AG04450 (cell line): ENCODE results near the gene CD1E. TPM values are rescaled to one million over a fixed set of nuclear protein-coding genes. Genes with fewer than 3 reads are reported as not detected.

Experiments
- CTCF ChIA-PET: fragments of 300-600, 350-600 bp; formaldehyde crosslinking; extraction: SDS; loops from one replicate; lab custom pipeline; 2022; ENCODE audit warnings: antibody characterized with exemption, inconsistent platforms; lab: Charles Lee
- POLR2A ChIA-PET: fragments of 350-600 bp; formaldehyde crosslinking; extraction: SDS; loops from one replicate; lab custom pipeline; 2021; ENCODE audit warnings: antibody characterized with exemption, inconsistent platforms; lab: Yijun Ruan, JAX
- DNase-seq: peaks from one replicate; pipeline ENCODE4 v3.0.0-alpha.2; 2011; ENCODE audit warnings: low read depth, low spot score
- H3K27ac ChIP-seq: one replicate; pipeline ENCODE4 v1.5.1; 2012; ENCODE audit warnings: low read depth, low read length, control low read depth
- H3K27me3 ChIP-seq: one replicate; pipeline ENCODE4 v1.6.0; 2012; ENCODE audit warnings: low read length; ENCODE audit not compliant: control insufficient read depth, insufficient read depth
- H3K4me3 ChIP-seq: 2 replicates; pipeline ENCODE4 v1.5.1; 2011; ENCODE audit warnings: mild to moderate bottlenecking, low read depth, low read length, control low read depth
- H3K9me3 ChIP-seq: 2 replicates; pipeline ENCODE4 v1.5.1; 2012; ENCODE audit warnings: low read length; ENCODE audit not compliant: control insufficient read depth, insufficient read depth
- polyA minus RNA-seq: library from RNA; depleted of rRNA, polyadenylated mRNA; stranded (reverse); fragments of >200 nt; gene quantifications from 2 replicates; pipeline ENCODE4 v1.2.3, GENCODE V29; 2011; rRNA and poly(A)+ RNA removed
- polyA plus RNA-seq: library from polyadenylated mRNA; depleted of rRNA; stranded (reverse); fragments of >200 nt; gene quantifications from 2 replicates; pipeline ENCODE4 v1.2.3, GENCODE V29; 2011; rRNA removed
- TF ChIP-seq, protein P1 (sequence below): IDR thresholded peaks from 2 replicates; pipeline ENCODE4 v1.5.1; 2011; ENCODE audit warnings: low read depth, low read length, control low read depth, inconsistent platforms

CD1E gene
- polyA plus RNA-seq (not detected in 2 replicates), polyA minus RNA-seq (not detected in 2 replicates)

DNA sequence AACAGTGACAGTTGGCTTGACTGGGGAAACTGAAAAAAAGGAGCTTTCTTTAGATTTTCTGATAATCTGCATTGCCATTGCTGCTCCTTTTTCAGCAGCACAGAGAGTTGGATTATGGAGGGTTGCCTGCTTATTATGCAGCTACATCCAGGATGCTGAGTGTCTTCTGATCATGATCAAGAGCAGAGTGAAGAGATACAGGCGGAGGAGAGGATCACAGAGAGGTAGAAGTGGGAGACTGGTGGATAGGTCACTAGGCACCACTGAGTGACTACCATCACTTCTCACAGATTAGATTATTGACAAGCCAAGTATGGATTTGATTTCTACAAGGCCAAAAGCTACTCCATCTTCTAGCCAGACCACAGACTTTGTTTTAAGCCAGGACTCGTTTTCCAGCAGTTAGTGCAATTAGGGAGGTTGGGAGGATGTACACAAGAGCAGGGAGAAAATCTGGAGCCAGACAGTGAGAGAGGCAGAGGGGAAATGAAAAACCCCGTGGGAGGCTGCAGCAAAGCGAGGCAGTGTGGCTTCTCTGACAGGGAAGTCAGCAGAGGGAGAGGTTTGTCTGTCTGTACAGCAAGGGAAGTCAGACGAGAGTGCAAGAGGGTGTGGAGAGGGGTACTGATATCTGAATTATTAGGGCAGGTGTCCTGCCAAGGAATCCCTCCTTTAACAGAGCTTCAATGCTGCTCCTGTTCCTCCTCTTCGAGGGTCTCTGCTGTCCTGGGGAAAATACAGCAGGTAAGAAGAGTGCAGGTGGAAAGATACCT is at the start of gene CD1E:
Gene CD1E (plus strand): TSS at position 592 of the 773 bp plus-strand sequence. CDS start 95 bp downstream, at position 687.
- ChIA-PET POLR2A (no interaction called here), CTCF (no interaction called here)
- no peaks in the 10 kb centered on the region for H3K27me3 ChIP-seq
- H3K9me3 ChIP-seq: peaks cover 16% of the 10 kb centered on the region
- no peak within 1 kb of the TSS for H3K27ac ChIP-seq
- TF ChIP-seq, protein P1, sequence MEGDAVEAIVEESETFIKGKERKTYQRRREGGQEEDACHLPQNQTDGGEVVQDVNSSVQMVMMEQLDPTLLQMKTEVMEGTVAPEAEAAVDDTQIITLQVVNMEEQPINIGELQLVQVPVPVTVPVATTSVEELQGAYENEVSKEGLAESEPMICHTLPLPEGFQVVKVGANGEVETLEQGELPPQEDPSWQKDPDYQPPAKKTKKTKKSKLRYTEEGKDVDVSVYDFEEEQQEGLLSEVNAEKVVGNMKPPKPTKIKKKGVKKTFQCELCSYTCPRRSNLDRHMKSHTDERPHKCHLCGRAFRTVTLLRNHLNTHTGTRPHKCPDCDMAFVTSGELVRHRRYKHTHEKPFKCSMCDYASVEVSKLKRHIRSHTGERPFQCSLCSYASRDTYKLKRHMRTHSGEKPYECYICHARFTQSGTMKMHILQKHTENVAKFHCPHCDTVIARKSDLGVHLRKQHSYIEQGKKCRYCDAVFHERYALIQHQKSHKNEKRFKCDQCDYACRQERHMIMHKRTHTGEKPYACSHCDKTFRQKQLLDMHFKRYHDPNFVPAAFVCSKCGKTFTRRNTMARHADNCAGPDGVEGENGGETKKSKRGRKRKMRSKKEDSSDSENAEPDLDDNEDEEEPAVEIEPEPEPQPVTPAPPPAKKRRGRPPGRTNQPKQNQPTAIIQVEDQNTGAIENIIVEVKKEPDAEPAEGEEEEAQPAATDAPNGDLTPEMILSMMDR: no peak
- no peak for DNase-seq
- no peak within 1 kb of the TSS for H3K4me3 ChIP-seq

DNA sequence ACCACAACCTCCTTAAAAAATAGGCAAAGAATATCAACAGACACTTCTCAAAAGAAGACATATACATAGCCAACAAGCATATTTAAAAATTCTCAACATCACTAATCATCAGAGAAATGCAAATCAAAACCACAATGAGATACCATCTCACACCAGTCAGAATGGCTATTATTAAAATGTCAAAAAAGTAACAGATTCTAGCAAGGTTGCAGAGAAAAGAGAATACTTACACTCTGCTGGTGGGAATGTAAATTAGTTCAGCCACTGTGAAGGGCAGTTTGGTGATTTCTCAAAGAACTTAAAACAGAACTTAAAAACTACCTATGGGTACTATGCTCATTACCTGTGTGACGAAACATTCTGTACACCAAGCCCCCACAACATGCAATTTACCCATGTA is 43.1 kb upstream of the CD1E start:
- H3K27me3 ChIP-seq: no peaks in the 10 kb centered on the region
- H3K9me3 ChIP-seq: no peaks in the 10 kb centered on the region
- POLR2A ChIA-PET: no interaction called here
- TF ChIP-seq, protein P1: no peak
- no peak for DNase-seq
- CTCF ChIA-PET: no interaction called here
- no peak overlapping the region for H3K27ac ChIP-seq
- no peak overlapping the region for H3K4me3 ChIP-seq

DNA sequence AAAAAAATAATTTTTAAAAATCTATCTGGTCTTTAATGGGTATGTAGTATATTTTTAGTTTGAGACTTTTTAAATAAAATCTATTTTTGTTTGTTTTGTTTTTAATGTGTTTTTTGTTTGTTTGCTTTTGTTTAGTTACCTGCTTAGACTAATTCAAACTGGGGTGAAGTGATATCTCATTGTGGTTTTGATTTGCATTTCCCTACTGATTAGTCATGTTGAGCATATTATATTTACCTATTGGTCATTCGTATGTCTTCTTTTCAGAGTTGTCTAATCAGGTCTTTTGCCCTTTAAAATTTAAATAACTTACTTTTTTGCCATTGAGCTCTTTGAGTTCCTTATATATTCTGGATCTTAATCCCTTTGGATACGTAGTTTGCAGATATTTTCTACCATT is 42.6 kb upstream of the CD1E start:
- CTCF ChIA-PET: no interaction called here
- Histone ChIP-seq H3K27ac (no peak overlapping the region), H3K4me3 (no peak overlapping the region), H3K9me3 (no peaks in the 10 kb centered on the region), H3K27me3 (no peaks in the 10 kb centered on the region)
- TF ChIP-seq, protein P1: no peak
- no peak for DNase-seq
- POLR2A ChIA-PET: no interaction called here

DNA sequence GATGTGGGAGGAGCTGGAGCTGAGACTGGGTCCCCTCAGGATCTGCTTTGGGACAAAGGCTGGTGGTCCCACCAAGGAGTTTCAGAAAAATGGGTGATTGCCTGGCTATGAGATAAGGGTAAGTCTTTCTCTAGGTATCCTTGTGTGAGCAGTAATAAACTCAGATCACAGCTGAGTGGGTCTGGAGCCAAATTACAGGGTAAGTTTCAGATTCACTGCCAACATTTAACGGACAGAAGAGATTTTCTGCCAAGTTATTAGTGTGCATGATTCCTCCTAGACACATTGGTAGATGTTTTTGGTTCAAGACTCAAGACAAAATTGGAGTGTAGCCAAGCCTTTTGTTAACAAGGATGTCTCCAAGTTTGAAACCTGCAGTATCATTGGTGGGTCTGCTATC is 29.8 kb upstream of the CD1E start:
- CTCF ChIA-PET: no interaction called here

DNA sequence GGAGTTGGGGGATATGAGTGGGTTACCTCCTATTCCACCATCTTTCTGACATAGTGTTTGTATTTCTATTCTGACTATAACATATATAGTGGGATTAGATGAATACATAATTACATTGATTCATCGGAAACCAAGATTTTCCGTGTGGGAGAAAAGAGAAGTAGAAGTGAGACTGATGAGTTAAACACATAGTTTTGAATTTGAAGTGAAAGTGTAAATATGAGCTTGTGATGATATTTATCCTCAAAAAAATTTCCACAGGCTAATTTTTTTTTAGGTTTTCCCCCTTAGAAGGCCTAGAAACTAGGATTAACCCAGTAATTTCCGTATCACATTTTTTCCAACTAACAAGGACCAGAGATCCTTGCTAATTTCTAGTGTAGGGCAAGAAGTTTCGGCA is 29.3 kb upstream of the CD1E start:
- Histone ChIP-seq H3K9me3 (no peaks in the 10 kb centered on the region; the same call in none of the 2 replicates), H3K27ac (no peak overlapping the region), H3K4me3 (no peak overlapping the region), H3K27me3 (no peaks in the 10 kb centered on the region)
- ChIA-PET CTCF (no interaction called here), POLR2A (no interaction called here)
- no peak for DNase-seq
- TF ChIP-seq, protein P1: no peak

More for the DNA sequence above, 29.8 kb upstream of the CD1E start:
- no peaks in the 10 kb centered on the region for H3K27me3 ChIP-seq
- POLR2A ChIA-PET: no interaction called here
- TF ChIP-seq, protein P1: no peak
- no peaks in the 10 kb centered on the region; the same call in none of the 2 replicates for H3K9me3 ChIP-seq
- DNase-seq: no peak
- H3K27ac ChIP-seq: no peak overlapping the region
- H3K4me3 ChIP-seq: no peak overlapping the region
